Measurements from ENCODE around the gene CCDC88A.
"Not testable (repeated sequence)": the region's sequence is repeated elsewhere in the genome, so short reads cannot be mapped to it uniquely, and the experiment has no call there.

CCDC88A gene, protein sequence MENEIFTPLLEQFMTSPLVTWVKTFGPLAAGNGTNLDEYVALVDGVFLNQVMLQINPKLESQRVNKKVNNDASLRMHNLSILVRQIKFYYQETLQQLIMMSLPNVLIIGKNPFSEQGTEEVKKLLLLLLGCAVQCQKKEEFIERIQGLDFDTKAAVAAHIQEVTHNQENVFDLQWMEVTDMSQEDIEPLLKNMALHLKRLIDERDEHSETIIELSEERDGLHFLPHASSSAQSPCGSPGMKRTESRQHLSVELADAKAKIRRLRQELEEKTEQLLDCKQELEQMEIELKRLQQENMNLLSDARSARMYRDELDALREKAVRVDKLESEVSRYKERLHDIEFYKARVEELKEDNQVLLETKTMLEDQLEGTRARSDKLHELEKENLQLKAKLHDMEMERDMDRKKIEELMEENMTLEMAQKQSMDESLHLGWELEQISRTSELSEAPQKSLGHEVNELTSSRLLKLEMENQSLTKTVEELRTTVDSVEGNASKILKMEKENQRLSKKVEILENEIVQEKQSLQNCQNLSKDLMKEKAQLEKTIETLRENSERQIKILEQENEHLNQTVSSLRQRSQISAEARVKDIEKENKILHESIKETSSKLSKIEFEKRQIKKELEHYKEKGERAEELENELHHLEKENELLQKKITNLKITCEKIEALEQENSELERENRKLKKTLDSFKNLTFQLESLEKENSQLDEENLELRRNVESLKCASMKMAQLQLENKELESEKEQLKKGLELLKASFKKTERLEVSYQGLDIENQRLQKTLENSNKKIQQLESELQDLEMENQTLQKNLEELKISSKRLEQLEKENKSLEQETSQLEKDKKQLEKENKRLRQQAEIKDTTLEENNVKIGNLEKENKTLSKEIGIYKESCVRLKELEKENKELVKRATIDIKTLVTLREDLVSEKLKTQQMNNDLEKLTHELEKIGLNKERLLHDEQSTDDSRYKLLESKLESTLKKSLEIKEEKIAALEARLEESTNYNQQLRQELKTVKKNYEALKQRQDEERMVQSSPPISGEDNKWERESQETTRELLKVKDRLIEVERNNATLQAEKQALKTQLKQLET (N-terminal part only)

DNA sequence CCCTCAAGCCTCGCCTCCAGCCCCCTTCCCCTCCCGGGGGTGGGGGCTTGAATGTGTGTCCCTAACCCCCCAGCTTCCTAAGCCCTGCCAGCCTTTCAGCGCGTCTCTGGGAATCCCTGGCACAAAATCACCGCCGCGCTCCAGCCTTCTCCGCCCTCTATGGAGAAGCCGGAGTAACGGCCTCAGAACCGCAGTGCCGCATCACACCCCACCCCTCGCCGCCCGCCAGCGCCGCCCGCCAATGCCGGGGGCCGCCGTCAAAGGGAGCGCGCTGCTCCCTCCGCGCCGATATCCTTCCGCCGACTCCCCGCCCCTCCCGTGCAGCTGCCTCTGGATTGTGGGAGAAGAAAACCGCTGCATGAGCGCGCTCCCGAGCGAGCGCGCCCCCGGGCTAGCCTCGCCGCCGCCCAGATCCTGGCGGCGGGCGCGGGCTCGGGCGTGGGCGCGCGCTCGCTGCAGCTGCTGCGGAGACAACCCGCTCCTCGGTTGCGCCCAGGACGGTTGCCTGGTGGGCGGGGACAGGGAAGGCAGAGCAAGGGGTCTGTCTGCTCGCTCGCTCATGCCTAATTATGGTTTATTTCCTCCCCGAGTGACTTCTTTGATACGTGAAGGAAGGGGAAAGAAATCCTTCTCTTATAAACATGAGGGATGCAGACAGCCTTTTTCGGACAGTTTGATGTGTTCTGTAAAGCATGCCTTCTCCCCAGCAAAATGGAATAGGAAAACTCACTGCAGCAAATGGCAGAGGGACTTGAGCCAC, at the start of gene CCDC88A:
Gene CCDC88A (minus strand): TSS at position 178 of the 760 bp plus-strand sequence. CDS start 777 bp downstream, outside the sequence.
- no peaks in the 10 kb centered on the region for H3K9me3 ChIP-seq (ENCODE audit: control insufficient read depth, insufficient read depth, low read length)
- peak within 1 kb of the TSS; percentile 96 for H3K4me3 ChIP-seq (ENCODE audit: low read depth, low read length)
- peaks cover 8% of the 10 kb centered on the region for H3K4me1 ChIP-seq (ENCODE audit: control insufficient read depth, insufficient read depth, low read length)
- peak within 1 kb of the TSS; percentile 86 for H3K9ac ChIP-seq (ENCODE audit: low read depth, low read length)
- no peaks in the 10 kb centered on the region for H3K27me3 ChIP-seq (ENCODE audit: control insufficient read depth, insufficient read depth, low read length)
- H3K36me3 ChIP-seq (ENCODE audit: control insufficient read depth, insufficient read depth, low read length): no peaks in the 10 kb centered on the region

DNA sequence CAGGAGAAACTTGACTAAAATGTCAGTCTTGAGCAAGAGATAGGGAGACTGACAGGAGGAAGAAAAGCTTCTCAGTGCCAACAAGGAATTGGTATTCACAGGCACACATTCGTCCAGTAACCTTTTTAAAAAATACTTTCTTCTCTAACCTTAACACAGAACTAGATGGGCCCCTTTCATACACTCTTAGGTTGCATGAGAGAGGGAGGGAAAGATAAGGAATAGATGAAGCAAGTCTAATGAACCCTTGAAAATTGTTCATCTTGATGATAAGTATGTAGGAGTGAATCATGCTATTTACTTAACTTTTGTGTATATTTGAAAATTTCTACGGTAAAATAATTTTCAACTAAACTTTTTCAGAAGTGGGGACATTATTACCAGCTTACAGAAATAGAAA, 42.0 kb upstream of the CCDC88A start:
- no peak overlapping the region for H3K9ac ChIP-seq (ENCODE audit: low read depth, low read length)
- peaks cover 5% of the 10 kb centered on the region for H3K9me3 ChIP-seq (ENCODE audit: control insufficient read depth, insufficient read depth, low read length)
- no peaks in the 10 kb centered on the region for H3K4me1 ChIP-seq (ENCODE audit: control insufficient read depth, insufficient read depth, low read length)
- no peak overlapping the region for H3K4me3 ChIP-seq (ENCODE audit: low read depth, low read length)
- H3K36me3 ChIP-seq (ENCODE audit: control insufficient read depth, insufficient read depth, low read length): no peaks in the 10 kb centered on the region
- no peaks in the 10 kb centered on the region for H3K27me3 ChIP-seq (ENCODE audit: control insufficient read depth, insufficient read depth, low read length)

DNA sequence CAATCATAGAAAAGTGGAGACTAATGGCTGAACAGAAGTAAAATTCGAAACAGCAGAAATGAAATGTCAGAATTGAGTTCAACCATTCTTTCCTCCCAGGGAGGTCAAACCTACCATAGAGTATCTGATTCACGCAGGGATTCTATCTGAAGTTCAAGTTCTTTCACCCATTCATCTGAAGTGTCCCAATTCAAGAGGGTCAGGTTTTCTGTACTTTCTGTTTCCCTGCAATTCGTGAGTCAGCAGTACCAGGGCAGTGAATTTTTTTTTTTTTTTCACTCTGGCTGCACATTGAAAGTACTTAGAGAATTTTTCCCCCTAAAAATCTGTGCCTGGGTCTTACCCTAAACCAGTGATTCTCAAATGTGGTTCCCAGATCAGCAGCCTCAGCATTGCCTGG, 40.9 kb upstream of the CCDC88A start:
- Histone ChIP-seq H3K4me1 (ENCODE audit: control insufficient read depth, insufficient read depth, low read length) (no peaks in the 10 kb centered on the region), H3K9ac (ENCODE audit: low read depth, low read length) (no peak overlapping the region), H3K9me3 (ENCODE audit: control insufficient read depth, insufficient read depth, low read length) (peaks cover 5% of the 10 kb centered on the region), H3K4me3 (ENCODE audit: low read depth, low read length) (no peak overlapping the region), H3K27me3 (ENCODE audit: control insufficient read depth, insufficient read depth, low read length) (no peaks in the 10 kb centered on the region), H3K36me3 (ENCODE audit: control insufficient read depth, insufficient read depth, low read length) (no peaks in the 10 kb centered on the region)

DNA sequence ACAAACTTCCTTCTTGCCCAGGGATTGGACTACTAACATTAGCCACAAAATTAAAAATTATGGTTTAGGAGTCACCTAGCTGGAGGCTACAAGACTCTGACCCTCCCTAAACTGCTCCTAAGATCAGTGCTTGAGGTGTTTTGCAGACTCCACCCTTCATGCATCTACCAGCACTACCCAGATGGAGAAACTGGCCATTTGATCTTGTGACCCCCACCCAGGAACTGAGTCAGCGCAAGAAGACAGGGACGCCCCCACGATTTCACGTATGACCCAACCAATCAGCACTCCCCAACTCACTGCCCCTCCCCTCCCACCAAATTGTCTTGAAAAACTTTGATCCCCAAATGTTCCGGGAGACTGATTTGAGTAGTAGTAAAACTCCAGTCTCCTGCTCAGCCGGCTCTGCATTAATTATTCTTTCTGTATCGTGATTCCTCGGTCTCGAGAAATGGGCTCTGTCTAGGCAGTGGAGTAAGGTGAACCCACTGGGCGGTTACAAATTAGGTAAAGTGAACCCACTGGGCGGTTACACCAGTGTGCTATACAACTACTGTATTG, 40.1 kb upstream of the CCDC88A start:
- Histone ChIP-seq H3K36me3 (ENCODE audit: control insufficient read depth, insufficient read depth, low read length) (no peaks in the 10 kb centered on the region), H3K9me3 (ENCODE audit: control insufficient read depth, insufficient read depth, low read length) (peaks cover 5% of the 10 kb centered on the region), H3K9ac (ENCODE audit: low read depth, low read length) (no peak overlapping the region), H3K27me3 (ENCODE audit: control insufficient read depth, insufficient read depth, low read length) (no peaks in the 10 kb centered on the region), H3K4me1 (ENCODE audit: control insufficient read depth, insufficient read depth, low read length) (no peaks in the 10 kb centered on the region), H3K4me3 (ENCODE audit: low read depth, low read length) (no peak overlapping the region)

DNA sequence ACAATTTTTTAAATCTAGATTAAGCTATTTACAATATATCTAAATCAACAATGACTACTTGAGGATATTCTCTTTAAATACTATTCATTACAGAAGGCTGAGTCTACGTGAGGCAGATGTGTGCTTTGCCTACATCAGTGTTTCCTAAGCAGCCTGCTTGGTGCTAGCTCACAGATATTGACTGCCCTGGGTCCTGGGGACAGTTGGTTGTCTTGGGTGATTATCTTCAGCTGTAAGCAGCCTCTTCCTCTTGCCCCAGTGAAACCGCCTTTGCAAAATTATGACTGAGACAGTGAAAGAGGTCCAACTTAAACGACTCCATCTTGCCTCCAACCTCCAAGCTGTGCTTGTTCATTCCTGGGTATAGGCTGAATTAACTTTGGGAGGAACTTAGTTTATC, 39.6 kb upstream of the CCDC88A start:
- H3K27me3 ChIP-seq (ENCODE audit: control insufficient read depth, insufficient read depth, low read length): no peaks in the 10 kb centered on the region
- no peaks in the 10 kb centered on the region for H3K4me1 ChIP-seq (ENCODE audit: control insufficient read depth, insufficient read depth, low read length)
- no peak overlapping the region for H3K4me3 ChIP-seq (ENCODE audit: low read depth, low read length)
- no peaks in the 10 kb centered on the region for H3K36me3 ChIP-seq (ENCODE audit: control insufficient read depth, insufficient read depth, low read length)
- H3K9me3 ChIP-seq (ENCODE audit: control insufficient read depth, insufficient read depth, low read length): peaks cover 5% of the 10 kb centered on the region
- H3K9ac ChIP-seq (ENCODE audit: low read depth, low read length): no peak overlapping the region

DNA sequence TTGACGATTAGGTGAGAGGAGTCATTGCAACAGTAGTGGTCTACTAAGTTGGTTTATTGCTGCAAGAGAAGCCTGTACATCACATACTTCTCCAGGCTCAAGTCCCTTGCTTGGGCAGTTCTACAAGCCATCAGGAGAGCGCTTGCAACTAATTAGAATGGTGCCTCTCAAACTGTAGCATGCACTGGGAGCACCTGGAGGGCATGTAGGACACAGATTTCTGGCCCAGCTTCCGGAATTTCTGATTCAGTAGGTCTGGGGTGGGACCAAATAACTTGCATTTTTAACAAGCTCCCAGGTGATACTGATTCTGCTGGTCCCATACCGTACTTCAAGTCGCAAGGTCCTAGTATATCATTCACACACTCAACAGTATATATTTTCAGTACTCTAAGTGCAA, 34.5 kb upstream of the CCDC88A start:
- H3K4me3 ChIP-seq (ENCODE audit: low read depth, low read length): no peak overlapping the region
- no peaks in the 10 kb centered on the region for H3K4me1 ChIP-seq (ENCODE audit: control insufficient read depth, insufficient read depth, low read length)
- H3K9me3 ChIP-seq (ENCODE audit: control insufficient read depth, insufficient read depth, low read length): no peaks in the 10 kb centered on the region
- no peaks in the 10 kb centered on the region for H3K36me3 ChIP-seq (ENCODE audit: control insufficient read depth, insufficient read depth, low read length)
- no peak overlapping the region for H3K9ac ChIP-seq (ENCODE audit: low read depth, low read length)
- H3K27me3 ChIP-seq (ENCODE audit: control insufficient read depth, insufficient read depth, low read length): no peaks in the 10 kb centered on the region

DNA sequence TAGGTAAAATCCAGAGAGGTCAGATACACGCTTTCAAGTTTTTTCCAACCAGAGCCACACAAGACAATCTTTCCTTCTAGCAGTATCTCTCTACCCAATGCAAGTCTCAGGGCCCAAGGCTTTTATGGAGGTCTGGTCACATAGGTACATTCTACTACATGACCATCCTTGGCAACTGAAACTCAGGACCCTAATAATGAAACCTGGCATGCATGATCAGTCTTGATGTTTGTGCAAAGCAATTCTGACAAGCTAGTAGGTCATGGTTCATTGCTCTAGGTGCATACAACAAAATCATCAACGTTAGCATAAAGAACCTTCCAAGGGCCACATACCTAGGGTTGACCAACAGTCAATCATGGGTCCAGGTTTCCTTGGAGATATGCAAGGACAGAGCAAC, 33.2 kb upstream of the CCDC88A start:
- no peaks in the 10 kb centered on the region for H3K27me3 ChIP-seq (ENCODE audit: control insufficient read depth, insufficient read depth, low read length)
- H3K9me3 ChIP-seq (ENCODE audit: control insufficient read depth, insufficient read depth, low read length): no peaks in the 10 kb centered on the region
- H3K9ac ChIP-seq (ENCODE audit: low read depth, low read length): no peak overlapping the region
- H3K4me3 ChIP-seq (ENCODE audit: low read depth, low read length): no peak overlapping the region
- no peaks in the 10 kb centered on the region for H3K36me3 ChIP-seq (ENCODE audit: control insufficient read depth, insufficient read depth, low read length)
- H3K4me1 ChIP-seq (ENCODE audit: control insufficient read depth, insufficient read depth, low read length): no peaks in the 10 kb centered on the region

DNA sequence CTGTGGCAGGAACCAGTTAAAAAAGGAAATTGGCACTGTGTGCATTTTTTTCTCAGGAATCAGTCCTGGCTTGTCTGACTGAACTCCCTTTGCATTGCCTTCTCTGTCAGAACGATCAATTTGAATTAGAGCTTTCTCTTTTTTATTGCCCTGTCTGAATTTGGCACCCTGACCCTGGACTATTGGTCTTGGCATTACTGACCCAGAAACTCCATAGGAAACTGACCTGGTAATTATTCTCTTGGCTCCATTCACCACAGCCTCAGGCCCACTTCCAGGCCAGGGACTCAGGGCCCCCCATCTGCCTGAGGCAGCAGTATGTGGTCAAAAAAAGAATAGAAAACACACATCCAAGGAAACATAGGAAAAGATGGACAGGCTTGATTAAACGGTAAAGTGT, 32.0 kb upstream of the CCDC88A start:
- H3K9me3 ChIP-seq (ENCODE audit: control insufficient read depth, insufficient read depth, low read length): no peaks in the 10 kb centered on the region
- no peak overlapping the region for H3K4me3 ChIP-seq (ENCODE audit: low read depth, low read length)
- no peak overlapping the region for H3K9ac ChIP-seq (ENCODE audit: low read depth, low read length)
- H3K27me3 ChIP-seq (ENCODE audit: control insufficient read depth, insufficient read depth, low read length): no peaks in the 10 kb centered on the region
- H3K4me1 ChIP-seq (ENCODE audit: control insufficient read depth, insufficient read depth, low read length): no peaks in the 10 kb centered on the region
- no peaks in the 10 kb centered on the region for H3K36me3 ChIP-seq (ENCODE audit: control insufficient read depth, insufficient read depth, low read length)

DNA sequence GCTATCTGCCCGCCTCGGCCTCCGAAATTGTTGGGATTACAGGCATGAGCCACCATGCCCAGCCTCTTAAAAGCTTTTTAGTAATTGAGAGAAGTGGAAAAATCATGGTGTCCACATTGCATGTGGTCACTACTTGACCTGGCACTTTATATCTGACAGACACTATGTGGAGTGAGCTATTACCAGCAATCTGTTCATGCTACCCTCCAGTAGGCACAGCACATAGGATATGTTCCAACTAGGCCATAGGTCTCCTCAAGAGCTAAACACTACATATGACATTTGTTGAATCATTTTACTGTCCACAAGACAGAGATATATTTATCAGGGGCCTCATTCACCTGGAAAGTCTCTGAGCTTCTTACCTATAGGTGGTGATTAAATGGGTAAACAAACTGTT, 30.4 kb upstream of the CCDC88A start:
- not testable (repeated sequence) for H3K27me3 ChIP-seq (ENCODE audit: control insufficient read depth, insufficient read depth, low read length); H3K4me1 ChIP-seq (ENCODE audit: control insufficient read depth, insufficient read depth, low read length); H3K9me3 ChIP-seq (ENCODE audit: control insufficient read depth, insufficient read depth, low read length); H3K4me3 ChIP-seq (ENCODE audit: low read depth, low read length); H3K9ac ChIP-seq (ENCODE audit: low read depth, low read length); H3K36me3 ChIP-seq (ENCODE audit: control insufficient read depth, insufficient read depth, low read length)

DNA sequence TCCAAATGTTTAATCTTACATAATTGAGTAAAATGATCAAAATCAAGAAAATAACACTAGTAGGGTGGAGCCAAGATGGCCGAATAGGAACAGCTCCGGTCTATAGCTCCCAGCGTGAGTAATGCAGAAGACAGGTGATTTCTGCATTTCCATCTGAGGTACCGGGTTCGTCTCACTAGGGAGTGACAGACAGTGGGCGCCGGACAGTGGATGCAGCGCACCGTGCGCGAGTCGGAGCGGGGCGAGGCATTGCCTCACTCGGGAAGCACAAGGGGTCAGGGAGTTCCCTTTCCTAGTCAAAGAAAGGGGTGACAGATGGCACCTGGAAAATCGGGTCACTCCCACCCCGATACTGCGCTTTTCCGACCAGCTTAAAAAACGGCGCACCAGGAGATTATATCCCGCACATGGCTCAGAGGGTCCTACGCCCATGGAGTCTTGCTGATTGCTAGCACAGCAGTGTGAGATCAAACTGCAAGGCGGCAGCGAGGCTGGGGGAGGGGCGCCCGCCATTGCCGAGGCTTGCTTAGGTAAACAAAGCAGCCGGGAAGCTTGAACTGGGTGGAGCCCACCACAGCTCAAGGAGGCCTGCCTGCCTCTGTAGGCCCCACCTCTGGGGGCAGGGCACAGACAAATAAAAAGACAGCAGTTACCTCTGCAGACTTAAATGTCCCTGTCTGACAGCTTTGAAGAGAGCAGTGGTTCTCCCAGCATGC, 22.5 kb upstream of the CCDC88A start:
- not testable (repeated sequence) for H3K27me3 ChIP-seq (ENCODE audit: control insufficient read depth, insufficient read depth, low read length); H3K9ac ChIP-seq (ENCODE audit: low read depth, low read length); H3K9me3 ChIP-seq (ENCODE audit: control insufficient read depth, insufficient read depth, low read length); H3K4me3 ChIP-seq (ENCODE audit: low read depth, low read length); H3K36me3 ChIP-seq (ENCODE audit: control insufficient read depth, insufficient read depth, low read length); H3K4me1 ChIP-seq (ENCODE audit: control insufficient read depth, insufficient read depth, low read length)

All from iPS-15b (cell line).